HFFc6 (cell line): Measurements from ENCODE around the gene TMBIM4. TPM values are rescaled to one million over a fixed set of nuclear protein-coding genes. Genes with fewer than 3 reads are reported as not detected.
"Not testable (repeated sequence)": the region's sequence is repeated elsewhere in the genome, so short reads cannot be mapped to it uniquely, and the experiment has no call there.

Source experiments
- DNase-seq: peaks from one replicate; pipeline ENCODE4 v3.0.0-alpha.2; 2018
- H3K27ac Mint-ChIP-seq: 2 replicates; pipeline ENCODE4 v1.8.0; 2020; ENCODE audit warnings: mild to moderate bottlenecking, mixed read lengths
- H3K27me3 Mint-ChIP-seq: 2 replicates; pipeline ENCODE4 v1.8.0; 2021; ENCODE audit warnings: mild to moderate bottlenecking, moderate library complexity, mixed read lengths; ENCODE audit not compliant: insufficient read depth
- H3K36me3 Mint-ChIP-seq: 2 replicates; pipeline ENCODE4 v1.8.0; 2021; ENCODE audit warnings: low read depth, mixed read lengths
- H3K4me1 Mint-ChIP-seq: 2 replicates; pipeline ENCODE4 v1.8.0; 2020; ENCODE audit warnings: low read depth, mixed read lengths
- H3K4me3 Mint-ChIP-seq: 2 replicates; pipeline ENCODE4 v1.8.0; 2020; ENCODE audit warnings: mild to moderate bottlenecking, moderate library complexity, mixed read lengths
- H3K9me3 Mint-ChIP-seq: 2 replicates; pipeline ENCODE4 v1.8.0; 2020; ENCODE audit warnings: mild to moderate bottlenecking, mixed read lengths
- long read RNA-seq: library from polyadenylated mRNA; unstranded; transcript quantifications from one replicate; pipeline ENCODE4 v2.0.0, GENCODE V29; 2019
- total RNA-seq, 6 experiments: library from RNA; stranded (reverse); fragmentation: NEBNext Ultra II Directional; extraction: Animal tissue kit (Norgen Biotek cat#: 25700); gene quantifications; 2 replicates in 1 of 6; 3 replicates in 5 of 6; pipeline ENCODE4 v1.2.3, GENCODE V29; 2021
- TF ChIP-seq, protein P1 (sequence below): fragments of 200-600 bp; sonication (generic); IDR thresholded peaks from 2 replicates; pipeline ENCODE4 v1.5.0; 2021; ENCODE audit warnings: antibody characterized with exemption, mild to moderate bottlenecking

The TMBIM4 gene, protein sequence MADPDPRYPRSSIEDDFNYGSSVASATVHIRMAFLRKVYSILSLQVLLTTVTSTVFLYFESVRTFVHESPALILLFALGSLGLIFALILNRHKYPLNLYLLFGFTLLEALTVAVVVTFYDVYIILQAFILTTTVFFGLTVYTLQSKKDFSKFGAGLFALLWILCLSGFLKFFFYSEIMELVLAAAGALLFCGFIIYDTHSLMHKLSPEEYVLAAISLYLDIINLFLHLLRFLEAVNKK
- total RNA-seq = 100 to 1,000 TPM in 3 of 6 experiments, 10 to 100 TPM in 3; 92.3 to 112 (median 104) TPM
- long read RNA-seq, transcript TMBIM4-202 (7 exons, 2,952 nt) = major isoform, 137 of 153 reads
- long read RNA-seq, partial matches to known transcripts = 4 of 153 reads
- long read RNA-seq, other reads (novel, unspliced or antisense) = 9 of 153 reads

DNA sequence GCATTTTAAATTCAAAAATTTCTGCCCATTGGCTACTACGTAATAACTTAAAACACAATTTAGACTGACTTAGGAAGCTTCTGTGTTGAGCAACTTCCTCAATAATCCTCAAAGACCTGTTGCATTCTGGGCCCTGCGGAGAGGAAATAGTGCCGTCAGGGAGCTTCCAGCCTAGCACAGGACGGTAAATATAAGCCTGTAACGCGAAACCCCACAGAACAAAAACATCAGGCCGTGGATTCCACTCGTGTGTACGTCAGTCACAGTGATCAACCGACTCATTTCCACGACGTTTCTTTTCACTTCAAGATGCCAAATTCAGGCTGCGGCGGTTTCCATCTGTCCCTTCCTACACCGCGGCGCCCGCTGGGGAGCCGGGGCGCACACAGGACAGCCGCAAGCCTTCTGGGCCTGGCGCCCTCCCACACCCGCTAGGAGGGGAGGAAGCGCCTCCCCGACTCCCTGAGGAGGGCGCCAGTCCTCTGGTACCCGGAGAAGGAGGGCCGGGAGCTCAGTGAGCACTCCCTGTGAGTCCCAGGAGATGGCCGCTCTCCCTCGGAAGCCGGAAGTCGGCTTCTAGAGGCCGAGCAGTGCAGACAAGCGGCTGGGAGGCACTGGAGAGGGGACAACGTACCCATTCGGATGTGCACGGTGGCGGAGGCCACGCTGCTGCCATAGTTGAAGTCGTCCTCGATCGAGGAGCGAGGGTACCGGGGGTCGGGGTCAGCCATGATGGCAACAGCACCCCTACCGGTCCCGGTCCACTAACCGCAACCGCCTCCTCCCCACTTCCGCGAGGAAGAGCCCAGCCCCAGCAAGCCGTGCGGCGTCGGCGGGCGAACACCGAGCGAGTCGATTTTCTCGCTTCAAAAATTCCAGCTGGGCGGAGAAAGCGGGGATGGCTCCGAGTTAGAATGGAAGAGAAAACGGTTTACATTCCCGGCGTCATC, at the start of gene TMBIM4:
Gene TMBIM4, minus strand, starts transcription at position 776 of the 950 bp plus-strand sequence. Its CDS starts 45 bp downstream, at position 731.
- Mint-ChIP-seq H3K4me3 (peak within 1 kb of the TSS; percentile 99), H3K27me3 (no peaks in the 10 kb centered on the region), H3K9me3 (peaks cover 21% of the 10 kb centered on the region), H3K36me3 (peaks cover 45% of the 10 kb centered on the region), H3K27ac (peak within 1 kb of the TSS; percentile 100), H3K4me1 (peaks cover 30% of the 10 kb centered on the region)
- peak; percentile 89 for DNase-seq
- TF ChIP-seq, protein P1, sequence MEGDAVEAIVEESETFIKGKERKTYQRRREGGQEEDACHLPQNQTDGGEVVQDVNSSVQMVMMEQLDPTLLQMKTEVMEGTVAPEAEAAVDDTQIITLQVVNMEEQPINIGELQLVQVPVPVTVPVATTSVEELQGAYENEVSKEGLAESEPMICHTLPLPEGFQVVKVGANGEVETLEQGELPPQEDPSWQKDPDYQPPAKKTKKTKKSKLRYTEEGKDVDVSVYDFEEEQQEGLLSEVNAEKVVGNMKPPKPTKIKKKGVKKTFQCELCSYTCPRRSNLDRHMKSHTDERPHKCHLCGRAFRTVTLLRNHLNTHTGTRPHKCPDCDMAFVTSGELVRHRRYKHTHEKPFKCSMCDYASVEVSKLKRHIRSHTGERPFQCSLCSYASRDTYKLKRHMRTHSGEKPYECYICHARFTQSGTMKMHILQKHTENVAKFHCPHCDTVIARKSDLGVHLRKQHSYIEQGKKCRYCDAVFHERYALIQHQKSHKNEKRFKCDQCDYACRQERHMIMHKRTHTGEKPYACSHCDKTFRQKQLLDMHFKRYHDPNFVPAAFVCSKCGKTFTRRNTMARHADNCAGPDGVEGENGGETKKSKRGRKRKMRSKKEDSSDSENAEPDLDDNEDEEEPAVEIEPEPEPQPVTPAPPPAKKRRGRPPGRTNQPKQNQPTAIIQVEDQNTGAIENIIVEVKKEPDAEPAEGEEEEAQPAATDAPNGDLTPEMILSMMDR = peak; percentile 78

DNA sequence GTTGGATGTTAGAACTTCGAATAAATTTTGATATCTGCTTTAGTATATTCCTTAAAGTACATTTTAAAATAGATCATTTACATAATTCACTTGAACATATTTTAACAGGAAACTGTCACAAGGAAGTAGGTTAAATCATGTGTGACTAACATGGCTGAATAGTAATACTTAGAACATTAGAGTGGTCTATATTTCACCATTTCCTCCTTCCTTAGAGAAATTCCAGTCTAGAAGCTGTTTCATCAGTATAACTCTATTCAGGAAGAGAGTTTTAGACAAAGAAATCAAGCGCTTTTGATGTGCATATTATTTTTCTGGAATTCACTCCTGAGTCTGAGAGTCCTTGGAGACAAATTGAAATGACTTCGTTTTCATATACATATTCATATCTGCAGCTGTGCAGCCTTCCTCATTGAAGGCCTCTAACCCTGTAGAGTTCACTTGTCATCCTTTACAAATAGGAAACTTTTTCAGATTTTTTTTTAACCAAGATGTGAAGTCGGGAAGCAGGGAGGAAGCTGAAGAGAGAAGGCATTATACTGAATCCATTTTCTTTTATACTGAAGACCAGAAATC, 47.6 kb upstream of the TMBIM4 start:
- H3K27ac Mint-ChIP-seq = no peak overlapping the region
- TF ChIP-seq, protein P1 = no peak
- no peaks in the 10 kb centered on the region for H3K4me1 Mint-ChIP-seq
- H3K36me3 Mint-ChIP-seq = peaks cover 21% of the 10 kb centered on the region; the same call in 1 of the 2 replicates
- DNase-seq = no peak
- H3K4me3 Mint-ChIP-seq = no peak overlapping the region
- peaks cover 6% of the 10 kb centered on the region for H3K9me3 Mint-ChIP-seq
- H3K27me3 Mint-ChIP-seq = peaks cover 2% of the 10 kb centered on the region; the same call in 1 of the 2 replicates

DNA sequence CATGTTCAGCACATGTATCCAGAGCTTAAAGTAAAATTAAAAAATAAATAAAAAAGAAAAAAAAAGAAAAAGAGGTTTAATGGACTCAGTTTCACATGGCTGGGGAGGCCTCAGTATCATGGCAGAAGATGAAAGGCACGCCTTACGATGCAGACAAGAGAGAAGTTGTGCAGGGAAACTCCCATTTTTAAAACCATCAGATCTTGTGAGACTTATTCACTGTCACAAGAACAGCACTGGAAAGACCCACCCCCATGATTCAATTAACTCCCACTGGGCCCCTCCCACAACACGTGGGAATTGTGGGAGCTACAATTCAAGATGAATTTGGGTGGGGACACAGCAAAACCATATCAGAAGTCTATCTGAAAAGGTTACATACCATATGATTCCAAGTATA, 43.2 kb upstream of the TMBIM4 start:
- peaks cover 13% of the 10 kb centered on the region for H3K4me1 Mint-ChIP-seq
- not testable (repeated sequence) for H3K36me3 Mint-ChIP-seq, H3K27ac Mint-ChIP-seq, H3K27me3 Mint-ChIP-seq, H3K9me3 Mint-ChIP-seq, H3K4me3 Mint-ChIP-seq, DNase-seq

DNA sequence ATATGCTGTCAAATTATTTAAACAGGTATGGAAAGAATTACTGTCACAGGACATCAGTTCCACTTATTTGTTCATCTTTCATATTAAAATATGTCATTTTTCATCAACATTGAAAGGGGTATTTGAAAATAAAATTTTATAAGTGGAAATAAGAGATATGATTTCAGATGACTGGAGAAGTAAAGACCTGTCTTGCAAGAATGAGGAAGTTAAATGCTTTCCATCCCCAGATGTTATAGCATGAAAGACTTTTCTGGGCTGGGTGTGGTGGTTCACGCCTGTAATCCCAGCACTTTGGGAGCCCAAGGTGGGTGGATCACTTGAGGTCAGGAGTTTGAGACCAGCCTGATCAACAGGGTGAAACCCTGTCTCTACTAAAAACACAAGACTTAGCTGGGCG, 41.8 kb upstream of the TMBIM4 start:
- not testable (repeated sequence) for DNase-seq, H3K27me3 Mint-ChIP-seq, H3K27ac Mint-ChIP-seq, H3K9me3 Mint-ChIP-seq, H3K4me3 Mint-ChIP-seq
- H3K36me3 Mint-ChIP-seq = peaks cover 12% of the 10 kb centered on the region; the same call in 1 of the 2 replicates
- peaks cover 13% of the 10 kb centered on the region for H3K4me1 Mint-ChIP-seq

DNA sequence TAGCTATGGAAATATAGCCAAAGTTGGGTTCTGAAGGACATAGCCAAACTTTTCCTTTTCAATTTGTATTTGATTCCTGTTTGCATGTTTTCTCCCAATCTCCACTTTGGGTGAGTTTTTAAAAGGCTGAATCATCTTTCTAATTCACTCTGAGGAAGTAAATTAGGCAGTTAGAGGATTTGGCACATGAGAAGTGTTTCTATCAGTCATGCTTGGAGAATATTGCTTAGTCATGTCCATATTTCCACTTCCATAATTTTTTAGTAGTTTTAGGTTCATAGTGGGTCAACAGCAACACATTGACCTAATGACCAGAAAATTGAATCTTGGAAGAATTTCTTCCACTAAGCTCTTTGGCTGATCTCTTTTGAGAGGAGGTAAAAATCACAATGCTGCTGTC, 41.0 kb upstream of the TMBIM4 start:
- TF ChIP-seq, protein P1 = no peak
- no peak overlapping the region for H3K4me3 Mint-ChIP-seq
- H3K27me3 Mint-ChIP-seq = peaks cover 3% of the 10 kb centered on the region; the same call in 1 of the 2 replicates
- DNase-seq = no peak
- peaks cover 13% of the 10 kb centered on the region for H3K4me1 Mint-ChIP-seq
- peak overlapping the region; percentile 22; the same call in 1 of the 2 replicates for H3K27ac Mint-ChIP-seq
- no peaks in the 10 kb centered on the region for H3K9me3 Mint-ChIP-seq
- peaks cover 12% of the 10 kb centered on the region; the same call in 1 of the 2 replicates for H3K36me3 Mint-ChIP-seq

DNA sequence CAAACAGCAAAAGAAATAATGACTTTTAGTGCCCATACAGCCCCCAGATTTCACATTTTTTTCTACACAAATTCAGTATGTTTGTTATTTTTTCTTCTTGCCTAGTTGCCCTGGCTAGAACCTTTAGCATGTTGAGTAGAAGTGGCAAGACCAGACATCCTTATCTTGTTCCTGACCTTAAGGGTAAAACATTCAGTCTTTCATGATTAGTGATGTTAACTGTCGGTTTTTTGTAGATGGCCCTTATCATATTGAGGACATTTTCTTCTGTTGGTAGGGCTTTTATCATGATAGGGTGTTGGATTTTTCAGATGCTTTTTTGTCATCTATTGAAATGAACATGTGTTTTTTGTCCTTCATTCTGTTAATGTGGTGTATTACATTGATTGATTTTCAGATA, 36.3 kb upstream of the TMBIM4 start:
- Mint-ChIP-seq H3K9me3 (no peaks in the 10 kb centered on the region), H3K36me3 (peaks cover 3% of the 10 kb centered on the region; the same call in 1 of the 2 replicates), H3K4me1 (peaks cover 10% of the 10 kb centered on the region), H3K27me3 (peaks cover 3% of the 10 kb centered on the region; the same call in 1 of the 2 replicates), H3K27ac (no peak overlapping the region), H3K4me3 (no peak overlapping the region)
- TF ChIP-seq, protein P1 = no peak
- no peak for DNase-seq
